Osteoblast (primary cell): ENCODE results near the gene SPSB3. TPM values are rescaled to one million over a fixed set of nuclear protein-coding genes. Genes with fewer than 3 reads are reported as not detected.

ENCODE experiments used
- DNase-seq: peaks from one replicate; pipeline ENCODE4 v3.0.0; 2011; ENCODE audit warnings: low spot score, mixed read lengths; ENCODE audit not compliant: insufficient read length; ENCODE audit errors: missing footprints
- H2AFZ ChIP-seq: 2 replicates; pipeline ENCODE4 v1.6.0; 2011; ENCODE audit warnings: mild to moderate bottlenecking, low read length
- H3K27ac ChIP-seq: 2 replicates; pipeline ENCODE4 v1.5.1; 2011; ENCODE audit warnings: mild to moderate bottlenecking, low read depth, low read length, moderate library complexity
- H3K27me3 ChIP-seq: 2 replicates; pipeline ENCODE4 v1.6.0; 2012; ENCODE audit warnings: mild to moderate bottlenecking, control low read depth, inconsistent platforms, low read length, moderate library complexity; ENCODE audit not compliant: insufficient read depth
- H3K36me3 ChIP-seq: 2 replicates; pipeline ENCODE4 v1.5.1; 2011; ENCODE audit warnings: mild to moderate bottlenecking, low read length, control low read depth, moderate library complexity; ENCODE audit not compliant: insufficient read depth
- H3K4me1 ChIP-seq: 2 replicates; pipeline ENCODE4 v1.5.1; 2011; ENCODE audit warnings: mild to moderate bottlenecking, low read length, control low read depth, moderate library complexity; ENCODE audit not compliant: insufficient read depth
- H3K4me2 ChIP-seq: 2 replicates; pipeline ENCODE4 v1.6.0; 2011; ENCODE audit warnings: mild to moderate bottlenecking, low read length; ENCODE audit not compliant: insufficient read depth
- H3K4me3 ChIP-seq: fragments of 200-600 bp; sonication (generic); 3 replicates; pipeline ENCODE4 v1.5.1; 2012; ENCODE audit warnings: mild to moderate bottlenecking, low read length, inconsistent platforms; ENCODE audit not compliant: insufficient read depth
- H3K79me2 ChIP-seq: 2 replicates; pipeline ENCODE4 v1.6.0; 2012; ENCODE audit warnings: mild to moderate bottlenecking, low read length, control low read depth, inconsistent platforms; ENCODE audit not compliant: insufficient read depth
- H3K9me3 ChIP-seq: 2 replicates; pipeline ENCODE4 v1.5.1; 2011; ENCODE audit warnings: low read depth, low read length, control low read depth
- H4K20me1 ChIP-seq: 2 replicates; pipeline ENCODE4 v1.6.0; 2012; ENCODE audit warnings: mild to moderate bottlenecking, low read length, control low read depth; ENCODE audit not compliant: insufficient read depth
- CTCF ChIP-seq: IDR thresholded peaks from 2 replicates; pipeline ENCODE4 v1.5.1; 2011; ENCODE audit warnings: mild to moderate bottlenecking, low read depth, low read length, moderate library complexity; ENCODE audit errors: extremely low read depth
- total RNA-seq: library from RNA; depleted of rRNA; stranded (reverse); fragments of >200 nt; gene quantifications from 2 replicates; pipeline ENCODE4 v1.2.3, GENCODE V29; 2012

The SPSB3 gene
- total RNA-seq, 1 donor = 42.3 TPM

GRCh38 chr16:1818204-1818872 is 36.0 kb upstream of the SPSB3 start:
- H3K36me3 ChIP-seq = peaks cover 27% of the 10 kb centered on the region
- no peaks in the 10 kb centered on the region for H3K9me3 ChIP-seq
- TF ChIP-seq CTCF = no peak
- H3K4me1 ChIP-seq = no peaks in the 10 kb centered on the region
- H3K27ac ChIP-seq = no peak overlapping the region
- H3K4me2 ChIP-seq = no peak overlapping the region
- H3K4me3 ChIP-seq = no peak overlapping the region
- no peak for DNase-seq
- no peaks in the 10 kb centered on the region for H3K27me3 ChIP-seq
- H4K20me1 ChIP-seq = peaks cover 5% of the 10 kb centered on the region
- no peak overlapping the region for H2AFZ ChIP-seq
- H3K79me2 ChIP-seq = peaks cover 10% of the 10 kb centered on the region

- H3K4me3 ChIP-seq = no peak overlapping the region
- no peak overlapping the region for H3K4me2 ChIP-seq
- H3K27me3 ChIP-seq = no peaks in the 10 kb centered on the region
- no peak for DNase-seq
- no peaks in the 10 kb centered on the region for H3K9me3 ChIP-seq
- H3K79me2 ChIP-seq = peaks cover 7% of the 10 kb centered on the region
- H4K20me1 ChIP-seq = peaks cover 5% of the 10 kb centered on the region
- no peak overlapping the region for H3K27ac ChIP-seq
- H3K36me3 ChIP-seq = peaks cover 24% of the 10 kb centered on the region
- peaks cover 3% of the 10 kb centered on the region for H3K4me1 ChIP-seq
- TF ChIP-seq CTCF = no peak
- no peak overlapping the region for H2AFZ ChIP-seq
These were observed 35.3 kb upstream of the SPSB3 start for GRCh38 chr16:1817716-1818115.

DNA sequence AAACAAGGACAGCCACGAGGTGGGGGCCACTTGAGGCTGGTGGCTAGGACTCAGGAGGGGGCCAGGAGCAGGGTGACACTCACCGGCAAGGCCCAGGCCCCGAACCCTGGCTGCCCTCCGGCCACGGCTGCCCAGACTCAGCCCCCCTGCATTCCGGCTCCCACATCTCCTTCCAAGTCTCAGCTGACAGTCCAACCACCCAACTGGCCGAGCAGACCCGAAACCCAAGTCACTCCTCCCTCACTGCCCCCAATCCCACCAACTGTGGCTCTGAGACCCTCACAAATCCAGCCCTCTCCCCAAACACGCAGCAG is 34.9 kb upstream of the SPSB3 start:
- Histone ChIP-seq H3K27ac (no peak overlapping the region), H2AFZ (no peak overlapping the region), H3K4me3 (no peak overlapping the region), H3K36me3 (peaks cover 20% of the 10 kb centered on the region), H3K27me3 (no peaks in the 10 kb centered on the region), H3K9me3 (no peaks in the 10 kb centered on the region), H3K4me2 (no peak overlapping the region), H3K79me2 (peaks cover 2% of the 10 kb centered on the region), H4K20me1 (peaks cover under 1% of the 10 kb centered on the region), H3K4me1 (peaks cover 3% of the 10 kb centered on the region)
- no peak for TF ChIP-seq CTCF
- no peak for DNase-seq

GRCh38 chr16:1816396-1817275 is 34.3 kb upstream of the SPSB3 start:
- Histone ChIP-seq H3K4me1 (peaks cover 3% of the 10 kb centered on the region), H3K27ac (no peak overlapping the region), H2AFZ (no peak overlapping the region), H3K36me3 (peaks cover 17% of the 10 kb centered on the region), H3K79me2 (peaks cover 2% of the 10 kb centered on the region), H4K20me1 (no peaks in the 10 kb centered on the region), H3K27me3 (no peaks in the 10 kb centered on the region), H3K4me3 (no peak overlapping the region), H3K4me2 (no peak overlapping the region), H3K9me3 (no peaks in the 10 kb centered on the region)
- no peak for DNase-seq
- no peak for TF ChIP-seq CTCF
